ENCODE data around the gene EPN2. TPM values are rescaled to one million over a fixed set of nuclear protein-coding genes. Genes with fewer than 3 reads are reported as not detected.

Gene EPN2
- total RNA-seq, 1 experiment from 2014 or later = 57.8 TPM

DNA sequence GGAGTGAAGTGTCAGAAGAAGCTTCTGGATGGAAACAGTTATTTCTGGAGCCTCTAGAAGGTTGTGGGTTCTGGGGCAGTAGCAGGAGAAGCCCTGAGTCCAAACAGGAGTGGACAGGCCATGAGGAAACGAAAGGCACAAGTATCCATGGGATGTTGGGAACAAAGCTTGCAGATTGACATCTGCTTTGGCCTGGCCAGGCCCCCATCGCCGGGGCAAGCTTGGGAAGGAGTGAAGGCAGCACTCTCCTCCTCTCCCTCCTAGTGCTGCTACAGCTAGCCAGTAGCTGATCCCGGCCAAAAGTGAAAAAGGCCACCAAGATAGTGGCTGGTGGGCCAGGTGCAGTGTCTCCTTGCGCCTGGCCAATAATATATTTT lies 85.0 kb downstream of the EPN2 start:
- H3K4ac ChIP-seq (ENCODE audit: low read depth, low read length) = no peak overlapping the region
- no peak overlapping the region; a peak in 1 of 5 replicates for H3K4me3 Mint-ChIP-seq
- no peak overlapping the region for H2BK120ac ChIP-seq (ENCODE audit: low read depth, low read length, poor library complexity, severe bottlenecking)

More for the DNA sequence above, 85.0 kb downstream of the EPN2 start:
- Mint-ChIP-seq H3K36me3 (ENCODE audit: insufficient read depth in 1 of 3, low read depth in 3 of 3) (peaks cover 35 to 51% (median 47%) of the 10 kb centered on the region in 3 experiments), H3K4me1 (peaks cover 17 to 19% of the 10 kb centered on the region in 2 experiments), H3K27me3 (ENCODE audit: low read depth) (no peaks in the 10 kb centered on the region), H3K9me3 (peaks cover 17 to 19% of the 10 kb centered on the region in 2 experiments), H3K27ac (peak overlapping the region in 2 of 3 experiments; percentile 24 to 36; a peak in 3 of 7 replicates)
- no peak overlapping the region for H3K14ac ChIP-seq (ENCODE audit: insufficient read depth, low read length)
- H3K23me2 ChIP-seq (ENCODE audit: insufficient read length, low read depth, low read length, poor library complexity, severe bottlenecking) = no peaks in the 10 kb centered on the region
- no peaks in the 10 kb centered on the region for H4K20me1 ChIP-seq (ENCODE audit: control insufficient read depth, insufficient read depth, insufficient read length)
- H3K56ac ChIP-seq (ENCODE audit: insufficient read length, low read depth, low read length) = no peak overlapping the region
- no peak for DNase-seq
- no peaks in the 10 kb centered on the region for H3K4me1 ChIP-seq (ENCODE audit: insufficient read depth, low read length)
- H2BK12ac ChIP-seq (ENCODE audit: insufficient read length, low read depth, low read length) = no peak overlapping the region
- H3K9me3 ChIP-seq (ENCODE audit: control insufficient read depth, low read depth, low read length) = no peaks in the 10 kb centered on the region
- H4K91ac ChIP-seq (ENCODE audit: insufficient read length, low read depth, low read length) = no peak overlapping the region
- no peak overlapping the region for H2BK5ac ChIP-seq (ENCODE audit: insufficient read length, low read length)
- H4K8ac ChIP-seq (replicated peaks; ENCODE audit: insufficient read length, low read depth, low read length) = no peak overlapping the region
- H3K79me1 ChIP-seq (ENCODE audit: insufficient read depth, low read depth, low read length, poor library complexity, severe bottlenecking) = no peaks in the 10 kb centered on the region
- H3K27me3 ChIP-seq (ENCODE audit: insufficient read depth, low read length) = no peaks in the 10 kb centered on the region
- WGBS (ENCODE audit: extremely low coverage, insufficient read length, low lambda C conversion rate) = no CpG with 5 or more reads among the region's 5 CpGs
- no peak overlapping the region for H3T11ph ChIP-seq (ENCODE audit: low read length)
- no peak overlapping the region for H2BK20ac ChIP-seq (ENCODE audit: low read depth, low read length, poor library complexity, severe bottlenecking)
- H2BK15ac ChIP-seq (ENCODE audit: low read depth, low read length) = no peak overlapping the region
- H3K9ac ChIP-seq (ENCODE audit: extremely low read depth, insufficient read length, low read length) = no peak overlapping the region
- no peak overlapping the region for H2AK5ac ChIP-seq (ENCODE audit: insufficient read length, low read length)
- no peak overlapping the region for H3K23ac ChIP-seq (ENCODE audit: insufficient read length, low read depth, low read length)
- peak; percentile 15; the same call in 2 of the 3 replicates for TF ChIP-seq CTCF (conservative IDR thresholded peaks at IDR 0.05)
- H3K27ac ChIP-seq (ENCODE audit: insufficient read length, low read depth, low read length) = no peak overlapping the region
- H2AFZ ChIP-seq (ENCODE audit: low read length) = no peak overlapping the region
- no peak overlapping the region for H4K5ac ChIP-seq (ENCODE audit: insufficient read length, low read depth, low read length)
- H3K18ac ChIP-seq (ENCODE audit: insufficient read length, low read depth, low read length) = no peak overlapping the region
- no peaks in the 10 kb centered on the region for H3K79me2 ChIP-seq (ENCODE audit: insufficient read depth, low read length)
- no peak overlapping the region for H3K4me2 ChIP-seq (ENCODE audit: insufficient read depth, insufficient read length, low read length)

Data from H9 (cell line).